ENCODE results near the gene AHNAK.

DNA sequence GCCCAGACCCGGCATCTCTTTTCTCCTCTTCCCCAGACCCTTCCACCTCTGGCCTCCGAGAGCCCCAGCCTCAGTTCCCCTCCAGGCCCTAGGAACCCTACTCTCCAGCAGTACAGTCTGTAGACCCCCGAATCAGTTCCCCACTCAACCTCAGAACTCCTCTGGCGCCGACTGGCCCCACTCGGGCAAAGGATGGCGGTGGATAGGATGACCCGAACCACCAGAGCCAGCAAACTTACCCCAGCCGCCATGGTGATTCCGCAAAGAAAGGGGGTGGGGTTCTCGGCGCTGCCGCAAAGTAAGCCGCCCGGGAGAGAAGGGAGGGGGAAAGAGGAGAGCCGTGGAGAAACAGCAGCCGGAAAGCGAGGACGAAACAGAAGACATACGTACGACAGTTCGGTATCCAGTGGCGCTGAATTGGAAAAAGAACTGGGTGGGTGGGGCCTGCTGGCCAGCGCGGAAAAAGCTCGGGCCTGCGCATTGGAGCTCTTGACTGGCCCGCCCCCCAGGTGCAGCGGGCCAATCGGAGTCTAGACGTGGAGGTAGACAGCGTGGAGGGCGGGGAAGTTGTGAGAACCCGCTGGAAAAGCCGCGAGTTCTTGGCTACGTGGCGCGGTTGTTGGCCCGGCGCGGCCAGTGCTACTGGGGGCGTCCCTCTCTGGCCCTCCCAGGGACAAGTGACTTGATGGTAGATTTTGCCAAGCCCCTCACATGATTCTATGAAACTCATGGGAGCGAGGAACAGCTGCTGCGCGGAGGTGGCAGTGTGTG is 27.2 kb upstream of the AHNAK start, which contains the start of gene EEF1G:
- TF ChIP-seq, protein P1, sequence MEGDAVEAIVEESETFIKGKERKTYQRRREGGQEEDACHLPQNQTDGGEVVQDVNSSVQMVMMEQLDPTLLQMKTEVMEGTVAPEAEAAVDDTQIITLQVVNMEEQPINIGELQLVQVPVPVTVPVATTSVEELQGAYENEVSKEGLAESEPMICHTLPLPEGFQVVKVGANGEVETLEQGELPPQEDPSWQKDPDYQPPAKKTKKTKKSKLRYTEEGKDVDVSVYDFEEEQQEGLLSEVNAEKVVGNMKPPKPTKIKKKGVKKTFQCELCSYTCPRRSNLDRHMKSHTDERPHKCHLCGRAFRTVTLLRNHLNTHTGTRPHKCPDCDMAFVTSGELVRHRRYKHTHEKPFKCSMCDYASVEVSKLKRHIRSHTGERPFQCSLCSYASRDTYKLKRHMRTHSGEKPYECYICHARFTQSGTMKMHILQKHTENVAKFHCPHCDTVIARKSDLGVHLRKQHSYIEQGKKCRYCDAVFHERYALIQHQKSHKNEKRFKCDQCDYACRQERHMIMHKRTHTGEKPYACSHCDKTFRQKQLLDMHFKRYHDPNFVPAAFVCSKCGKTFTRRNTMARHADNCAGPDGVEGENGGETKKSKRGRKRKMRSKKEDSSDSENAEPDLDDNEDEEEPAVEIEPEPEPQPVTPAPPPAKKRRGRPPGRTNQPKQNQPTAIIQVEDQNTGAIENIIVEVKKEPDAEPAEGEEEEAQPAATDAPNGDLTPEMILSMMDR (conservative IDR thresholded peaks at IDR 0.05 in 1 of 2, IDR thresholded peaks at IDR 0.05 in 1 of 2; ENCODE audit: low read depth in 1 of 2, low read length in 2 of 2), result no peak
- TF ChIP-seq EZH2 (IDR thresholded peaks at IDR 0.05; ENCODE audit: low read length, missing control alignments), result no peak

Data from fibroblast of lung (primary cell).